H1 (cell line): Measurements from ENCODE around the gene PNLIP. TPM values are rescaled to one million over a fixed set of nuclear protein-coding genes. Genes with fewer than 3 reads are reported as not detected.

Experiments used
- CTCF ChIA-PET: fragments of 300-600 bp; sonication (Branson Sonifier 250); formaldehyde crosslinking; loops from one replicate; lab custom pipeline; 2021; ENCODE audit not compliant: partially characterized antibody; lab: Charles Lee
- POLR2A ChIA-PET: fragments of 300-600 bp; sonication (Branson Sonifier 250); formaldehyde crosslinking; loops from one replicate; lab custom pipeline; 2021; ENCODE audit warnings: inconsistent platforms; ENCODE audit not compliant: partially characterized antibody; lab: Charles Lee
- DNase-seq, 2 experiments: peaks; one replicate each; pipeline versions ENCODE4 v3.0.0 to v3.0.0-alpha.2; 2010 to 2022; ENCODE audit warnings: low spot score in 2 of 2, low read depth in 1 of 2, mixed read lengths in 1 of 2
- FAIRE-seq: peaks from 2 replicates; lab custom pipeline; 2011; peaks lifted over from hg19 to GRCh38; lab: Jason Lieb, UNC
- H2AFZ ChIP-seq: 2 replicates; pipeline ENCODE4 v1.8.1; 2012; ENCODE audit warnings: low read length, inconsistent platforms
- H2AK5ac ChIP-seq: 2 replicates; pipeline ENCODE4 v1.6.1; 2013; ENCODE audit warnings: low read depth, low read length
- H2BK120ac ChIP-seq: replicated peaks from 2 replicates; pipeline ENCODE3; 2013; ENCODE audit warnings: low read depth, low read length, inconsistent platforms
- H2BK12ac ChIP-seq: 2 replicates; pipeline ENCODE4 v1.6.1; 2013; ENCODE audit warnings: low read depth, low read length
- H2BK15ac ChIP-seq: 2 replicates; pipeline ENCODE4 v1.6.1; 2013; ENCODE audit warnings: low read length
- H2BK20ac ChIP-seq: 2 replicates; pipeline ENCODE4 v1.6.1; 2013; ENCODE audit warnings: low read length
- H2BK5ac ChIP-seq: 2 replicates; pipeline ENCODE4 v1.6.1; 2013; ENCODE audit warnings: low read depth, low read length
- H3K14ac ChIP-seq: 2 replicates; pipeline ENCODE4 v1.6.1; 2013; ENCODE audit warnings: inconsistent platforms; ENCODE audit not compliant: insufficient read length
- H3K18ac ChIP-seq: 2 replicates; pipeline ENCODE4 v1.6.1; 2013; ENCODE audit warnings: low read length; ENCODE audit errors: extremely low read depth
- H3K23ac ChIP-seq: 2 replicates; pipeline ENCODE4 v1.6.1; 2013; ENCODE audit warnings: inconsistent platforms; ENCODE audit not compliant: insufficient read length
- H3K23me2 ChIP-seq: 2 replicates; pipeline ENCODE4 v1.6.1; 2013; ENCODE audit warnings: low read depth, low read length
- H3K27ac ChIP-seq: 2 replicates; pipeline ENCODE4 v1.6.1; 2011; ENCODE audit warnings: low read depth, low read length, inconsistent platforms
- H3K27me3 ChIP-seq, 4 experiments: replicated peaks in 1 of 4; 1 replicate in 1 of 4; 2 replicates in 3 of 4; pipeline versions ENCODE4 v1.6.1 to v1.8.1; 2011 to 2013; ENCODE audit warnings: low read length in 3 of 4, mild to moderate bottlenecking in 3 of 4, inconsistent platforms in 2 of 4, mixed read lengths in 2 of 4, moderate library complexity in 1 of 4; ENCODE audit not compliant: control insufficient read depth in 3 of 4, insufficient read depth in 3 of 4; ENCODE audit errors: extremely low read depth in 1 of 4
- H3K36me3 ChIP-seq, 4 experiments: 2 replicates each; pipeline versions ENCODE4 v1.6.1 to v1.8.1; 2011 to 2013; ENCODE audit warnings: mild to moderate bottlenecking in 4 of 4, low read length in 3 of 4, moderate library complexity in 2 of 4, control low read depth in 1 of 4, inconsistent platforms in 1 of 4; ENCODE audit not compliant: insufficient read depth in 4 of 4, control insufficient read depth in 2 of 4
- H3K4ac ChIP-seq: replicated peaks from 2 replicates; pipeline ENCODE3; 2013; ENCODE audit warnings: low read length, low read depth, mixed read lengths, inconsistent platforms; ENCODE audit not compliant: insufficient read length
- H3K4me1 ChIP-seq, 4 experiments: replicated peaks in 1 of 4; 1 replicate in 1 of 4; 2 replicates in 3 of 4; pipeline versions ENCODE4 v1.6.1 to v1.8.1; 2011 to 2013; ENCODE audit warnings: low read length in 3 of 4, inconsistent platforms in 2 of 4, mixed read lengths in 1 of 4; ENCODE audit not compliant: insufficient read depth in 4 of 4, control insufficient read depth in 3 of 4
- H3K4me2 ChIP-seq, 2 experiments: 2 replicates each; pipeline versions ENCODE4 v1.6.1 to v1.8.1; 2011 to 2013; ENCODE audit warnings: low read depth in 2 of 2, low read length in 2 of 2, control low read depth in 1 of 2, inconsistent platforms in 1 of 2, mild to moderate bottlenecking in 1 of 2; ENCODE audit not compliant: insufficient read depth in 1 of 2
- H3K4me3 ChIP-seq, 4 experiments: fragments of 200-600, 300-600 bp in 1 of 4; sonication (generic), shearing (Covaris generic), sonication (Bioruptor Twin) in 1 of 4; 2 replicates each; pipeline versions ENCODE4 v1.5.1 to v1.8.1; 2011 to 2016; ENCODE audit warnings: low read length in 4 of 4, low read depth in 3 of 4, control low read depth in 2 of 4, inconsistent platforms in 2 of 4, mild to moderate bottlenecking in 2 of 4, mixed read lengths in 1 of 4, moderate library complexity in 1 of 4; ENCODE audit not compliant: insufficient read depth in 2 of 4; ENCODE audit errors: extremely low read depth in 1 of 4
- H3K56ac ChIP-seq: replicated peaks from 2 replicates; pipeline ENCODE3; 2013; ENCODE audit warnings: low read depth, mild to moderate bottlenecking, mixed read lengths, low read length, inconsistent platforms; ENCODE audit not compliant: insufficient read length
- H3K79me1 ChIP-seq: 2 replicates; pipeline ENCODE4 v1.6.1; 2013; ENCODE audit warnings: low read depth, low read length, control low read depth
- H3K79me2 ChIP-seq, 2 experiments: 2 replicates each; pipeline versions ENCODE4 v1.6.1 to v1.8.1; 2012 to 2013; ENCODE audit warnings: low read length in 2 of 2, mild to moderate bottlenecking in 2 of 2, inconsistent platforms in 1 of 2; ENCODE audit not compliant: insufficient read depth in 2 of 2, control insufficient read depth in 1 of 2
- H3K9ac ChIP-seq, 4 experiments: replicated peaks in 1 of 4; 1 replicate in 1 of 4; 2 replicates in 3 of 4; pipeline versions ENCODE4 v1.6.1 to v1.8.1; 2011 to 2013; ENCODE audit warnings: low read depth in 3 of 4, low read length in 3 of 4, control low read depth in 2 of 4, mild to moderate bottlenecking in 2 of 4, moderate library complexity in 2 of 4, inconsistent platforms in 1 of 4; ENCODE audit errors: extremely low read depth in 1 of 4
- H3K9me3 ChIP-seq, 2 experiments: 2 replicates each; pipeline versions ENCODE4 v1.6.1 to v1.8.1; 2012 to 2013; ENCODE audit warnings: mild to moderate bottlenecking in 2 of 2, moderate library complexity in 2 of 2, control low read depth in 1 of 2, inconsistent platforms in 1 of 2, low read depth in 1 of 2, low read length in 1 of 2, mixed read lengths in 1 of 2; ENCODE audit not compliant: insufficient read depth in 2 of 2
- H4K20me1 ChIP-seq, 2 experiments: replicated peaks in 1 of 2; 2 replicates each; pipeline versions ENCODE3 to v1.8.1; 2011 to 2013; ENCODE audit warnings: inconsistent platforms in 2 of 2, low read length in 2 of 2, mild to moderate bottlenecking in 1 of 2; ENCODE audit not compliant: insufficient read depth in 2 of 2, control insufficient read depth in 1 of 2
- H4K5ac ChIP-seq: 2 replicates; pipeline ENCODE4 v1.6.1; 2013; ENCODE audit warnings: low read length, low read depth, mixed read lengths, inconsistent platforms; ENCODE audit not compliant: insufficient read length
- H4K8ac ChIP-seq: 2 replicates; pipeline ENCODE4 v1.8.0; 2013; ENCODE audit warnings: mild to moderate bottlenecking, moderate library complexity, low read length, inconsistent platforms; ENCODE audit not compliant: insufficient read depth; ENCODE audit errors: extremely low read depth
- H4K91ac ChIP-seq: replicated peaks from 2 replicates; pipeline ENCODE3; 2013; ENCODE audit warnings: low read length, mixed read lengths, inconsistent platforms; ENCODE audit not compliant: insufficient read length
- CTBP2 ChIP-seq: IDR thresholded peaks from 2 replicates; pipeline ENCODE4 v1.7.0; 2011; ENCODE audit warnings: borderline replicate concordance, mild to moderate bottlenecking, moderate library complexity, mixed read lengths, low read length; ENCODE audit not compliant: insufficient read depth, insufficient read length
- WGBS, 2 experiments: shearing (Covaris generic) in 1 of 2; methylation state at CpG; one replicate each; pipeline versions ENCODE4 v1.1.6 to v1.1.7; 2013 to 2015; ENCODE audit warnings: low lambda C conversion rate in 2 of 2, mixed read lengths in 2 of 2, inconsistent platforms in 1 of 2, low coverage in 1 of 2, missing lambda C conversion rate in 1 of 2; ENCODE audit not compliant: insufficient replicate concordance in 2 of 2, insufficient coverage in 1 of 2, insufficient read length in 1 of 2; ENCODE audit errors: extremely low coverage in 1 of 2, missing lambda C conversion rate in 1 of 2; 5-methylcytosine and 5-hydroxymethylcytosine counted together
- polyA plus RNA-seq, 7 experiments: library from polyadenylated mRNA; depleted of rRNA in 3 of 7; stranded (reverse) in 5 of 7; unstranded in 2 of 7; fragments of >200 nt in 5 of 7; fragments of 200-250 nt in 2 of 7; gene quantifications; 1 replicate in 5 of 7; 2 replicates in 1 of 7; 4 replicates in 1 of 7; pipeline versions ENCODE4 v1.2.1 to v1.2.3, GENCODE V29; 2011 to 2013; ENCODE audit warnings: missing spikeins in 2 of 7, mixed read lengths in 2 of 7
- total RNA-seq: library from RNA; stranded (reverse); fragmentation: NEBNext Ultra II Directional; extraction: Animal tissue kit (Norgen Biotek cat#: 25700); gene quantifications from 2 replicates; pipeline ENCODE4 v1.2.1, GENCODE V29; 2021

The PNLIP gene
- total and polyA plus RNA-seq, 2 of the 8 experiments (the other 6 are each of a cell fraction or from before 2014, with no cell fraction given): not detected

- 95% methylated on average over 3 of the region's 3 CpGs; no CpG with 5 or more reads in 1 of the 2 experiments for WGBS, 2 experiments
- Histone ChIP-seq H4K91ac (no peak overlapping the region), H3K14ac (no peak overlapping the region), H3K4me2 (no peak overlapping the region), H3K79me2 (no peaks in the 10 kb centered on the region), H4K20me1 (no peaks in the 10 kb centered on the region), H3K56ac (no peak overlapping the region), H2BK5ac (no peak overlapping the region), H3K27me3 (no peaks in the 10 kb centered on the region), H2BK20ac (no peak overlapping the region), H2BK15ac (no peak overlapping the region), H3K36me3 (no peaks in the 10 kb centered on the region), H3K79me1 (no peaks in the 10 kb centered on the region), H3K23me2 (no peaks in the 10 kb centered on the region; the same call in 1 of the 2 replicates), H3K9me3 (no peaks in the 10 kb centered on the region), H2AFZ (no peak overlapping the region), H3K23ac (no peak overlapping the region), H4K8ac (no peak overlapping the region), H3K9ac (no peak overlapping the region), H2AK5ac (no peak overlapping the region), H2BK120ac (no peak overlapping the region), H3K4me3 (no peak overlapping the region), H4K5ac (no peak overlapping the region), H3K27ac (no peak overlapping the region), H3K4ac (no peak overlapping the region), H2BK12ac (no peak overlapping the region), H3K4me1 (no peaks in the 10 kb centered on the region), H3K18ac (no peak overlapping the region)
- no peak for DNase-seq
- FAIRE-seq: no peak
- ChIA-PET CTCF (no interaction called here), POLR2A (no interaction called here)
- no peak for TF ChIP-seq CTBP2
Observed at GRCh38 chr10:116567335-116567734, 21.6 kb downstream of the PNLIP start.
